ENCODE measurements around the gene DSC1. TPM values are rescaled to one million over a fixed set of nuclear protein-coding genes. Genes with fewer than 3 reads are reported as not detected.
A peak's percentile ranks its signal among the peaks of the same experiment; 100 is the strongest.

DSC1 gene
- total RNA-seq, 1 experiment from 2014 or later, result not detected

DNA sequence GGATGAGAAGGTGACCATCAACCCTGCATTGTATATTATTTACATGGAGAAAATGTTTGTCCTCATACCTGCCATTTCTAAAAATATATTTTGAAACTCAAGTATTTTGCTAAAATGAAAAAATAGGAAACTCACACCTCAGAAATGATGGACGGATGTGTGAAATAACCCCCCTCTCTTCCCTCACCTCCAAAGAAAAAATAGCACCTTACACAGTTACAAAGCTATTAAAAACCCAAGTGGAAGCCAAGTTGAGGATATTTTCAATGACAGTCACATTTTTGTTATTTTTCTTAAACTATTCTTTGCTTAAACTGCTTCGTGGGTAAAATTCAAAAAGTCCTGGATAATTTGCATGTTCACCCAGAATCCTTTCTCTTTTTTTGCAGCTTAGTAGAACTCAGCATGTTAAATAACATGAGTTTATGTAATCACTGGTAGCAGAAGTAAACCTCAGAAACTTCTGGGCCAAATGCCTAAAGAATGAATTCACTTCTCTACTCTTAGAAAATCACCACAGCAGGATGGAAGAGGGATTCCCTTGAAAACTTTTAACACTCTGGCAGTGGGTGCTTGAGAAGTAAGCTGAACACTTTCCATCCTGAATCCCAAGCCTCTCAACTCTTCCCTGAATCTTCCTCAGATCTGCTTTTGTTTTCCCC, 768 bp downstream of the DSC1 start:
- CTCF ChIA-PET, result no interaction called here
- ATAC-seq (no peak), DNase-seq (ENCODE audit: low read depth, low spot score) (no peak)
- Histone ChIP-seq H3K9ac (ENCODE audit: low read length) (no peak overlapping the region), H3K36me3 (ENCODE audit: control insufficient read depth in 1 of 2, insufficient read depth in 2 of 2, low read length in 2 of 2) (no peaks in the 10 kb centered on the region), H3K4me2 (ENCODE audit: low read length) (no peak overlapping the region), H2AFZ (ENCODE audit: low read depth, low read length, poor library complexity, severe bottlenecking) (peak overlapping the region; percentile 27), H3K4me3 (replicated peaks in 1 of 2; ENCODE audit: low read depth in 1 of 2, low read length in 2 of 2) (no peak overlapping the region), H3K4me1 (ENCODE audit: control insufficient read depth in 1 of 2, insufficient read depth in 2 of 2, low read length in 2 of 2) (peaks cover 0 to 3% of the 10 kb centered on the region in 2 experiments; a peak in 1 of 4 replicates), H4K20me1 (ENCODE audit: insufficient read depth) (no peaks in the 10 kb centered on the region), H3K79me2 (ENCODE audit: insufficient read depth, low read length) (no peaks in the 10 kb centered on the region), H3K27me3 (ENCODE audit: insufficient read depth, low read length) (no peaks in the 10 kb centered on the region), H3K9me3 (ENCODE audit: control insufficient read depth in 1 of 2, insufficient read depth in 1 of 2, low read depth in 1 of 2, low read length in 2 of 2) (no peaks in the 10 kb centered on the region), H3K27ac (ENCODE audit: low read depth, low read length) (no peak overlapping the region), H3K9me2 (ENCODE audit: insufficient read depth) (no peaks in the 10 kb centered on the region)
- BruUV-seq (replicated peaks), result no TSS peak
- RAD21 ChIA-PET (ENCODE audit: low non-redundant PET in 1 of 2, low total read pairs in 2 of 2, uncharacterized antibody in 2 of 2, unreplicated experiment in 2 of 2), result no interaction called here
- TF ChIP-seq ZNF274 (IDR thresholded peaks at IDR 0.05; ENCODE audit: low read depth, low read length), result no peak
- TF ChIP-seq, protein P1, sequence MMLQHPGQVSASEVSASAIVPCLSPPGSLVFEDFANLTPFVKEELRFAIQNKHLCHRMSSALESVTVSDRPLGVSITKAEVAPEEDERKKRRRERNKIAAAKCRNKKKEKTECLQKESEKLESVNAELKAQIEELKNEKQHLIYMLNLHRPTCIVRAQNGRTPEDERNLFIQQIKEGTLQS (IDR thresholded peaks at IDR 0.05), result no peak
- no peak for TF ChIP-seq RAD21 (IDR thresholded peaks at IDR 0.05; ENCODE audit: low read depth)
- TF ChIP-seq, protein P2, sequence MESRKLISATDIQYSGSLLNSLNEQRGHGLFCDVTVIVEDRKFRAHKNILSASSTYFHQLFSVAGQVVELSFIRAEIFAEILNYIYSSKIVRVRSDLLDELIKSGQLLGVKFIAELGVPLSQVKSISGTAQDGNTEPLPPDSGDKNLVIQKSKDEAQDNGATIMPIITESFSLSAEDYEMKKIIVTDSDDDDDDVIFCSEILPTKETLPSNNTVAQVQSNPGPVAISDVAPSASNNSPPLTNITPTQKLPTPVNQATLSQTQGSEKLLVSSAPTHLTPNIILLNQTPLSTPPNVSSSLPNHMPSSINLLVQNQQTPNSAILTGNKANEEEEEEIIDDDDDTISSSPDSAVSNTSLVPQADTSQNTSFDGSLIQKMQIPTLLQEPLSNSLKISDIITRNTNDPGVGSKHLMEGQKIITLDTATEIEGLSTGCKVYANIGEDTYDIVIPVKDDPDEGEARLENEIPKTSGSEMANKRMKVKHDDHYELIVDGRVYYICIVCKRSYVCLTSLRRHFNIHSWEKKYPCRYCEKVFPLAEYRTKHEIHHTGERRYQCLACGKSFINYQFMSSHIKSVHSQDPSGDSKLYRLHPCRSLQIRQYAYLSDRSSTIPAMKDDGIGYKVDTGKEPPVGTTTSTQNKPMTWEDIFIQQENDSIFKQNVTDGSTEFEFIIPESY (IDR thresholded peaks at IDR 0.05; ENCODE audit: extremely low read depth, insufficient replicate concordance, low read length), result no peak
- TF ChIP-seq POLR2A (IDR thresholded peaks at IDR 0.05; ENCODE audit: borderline replicate concordance, extremely low read depth, insufficient read depth, insufficient read length), result no peak
- TF ChIP-seq EZH2 (IDR thresholded peaks at IDR 0.05), result no peak
- TF ChIP-seq ZFX (IDR thresholded peaks at IDR 0.05), result no peak
- TF ChIP-seq, protein P3, sequence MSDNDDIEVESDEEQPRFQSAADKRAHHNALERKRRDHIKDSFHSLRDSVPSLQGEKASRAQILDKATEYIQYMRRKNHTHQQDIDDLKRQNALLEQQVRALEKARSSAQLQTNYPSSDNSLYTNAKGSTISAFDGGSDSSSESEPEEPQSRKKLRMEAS (IDR thresholded peaks at IDR 0.05), result no peak
- no peak for TF ChIP-seq EZH2phosphoT487 (IDR thresholded peaks at IDR 0.05; ENCODE audit: borderline replicate concordance)
- no peak for TF ChIP-seq YY1 (IDR thresholded peaks at IDR 0.05; ENCODE audit: extremely low read depth, insufficient replicate concordance, low read depth, low read length)
- TF ChIP-seq FOSL1 (IDR thresholded peaks at IDR 0.05; ENCODE audit: low read depth), result no peak
- TF ChIP-seq, protein P4, sequence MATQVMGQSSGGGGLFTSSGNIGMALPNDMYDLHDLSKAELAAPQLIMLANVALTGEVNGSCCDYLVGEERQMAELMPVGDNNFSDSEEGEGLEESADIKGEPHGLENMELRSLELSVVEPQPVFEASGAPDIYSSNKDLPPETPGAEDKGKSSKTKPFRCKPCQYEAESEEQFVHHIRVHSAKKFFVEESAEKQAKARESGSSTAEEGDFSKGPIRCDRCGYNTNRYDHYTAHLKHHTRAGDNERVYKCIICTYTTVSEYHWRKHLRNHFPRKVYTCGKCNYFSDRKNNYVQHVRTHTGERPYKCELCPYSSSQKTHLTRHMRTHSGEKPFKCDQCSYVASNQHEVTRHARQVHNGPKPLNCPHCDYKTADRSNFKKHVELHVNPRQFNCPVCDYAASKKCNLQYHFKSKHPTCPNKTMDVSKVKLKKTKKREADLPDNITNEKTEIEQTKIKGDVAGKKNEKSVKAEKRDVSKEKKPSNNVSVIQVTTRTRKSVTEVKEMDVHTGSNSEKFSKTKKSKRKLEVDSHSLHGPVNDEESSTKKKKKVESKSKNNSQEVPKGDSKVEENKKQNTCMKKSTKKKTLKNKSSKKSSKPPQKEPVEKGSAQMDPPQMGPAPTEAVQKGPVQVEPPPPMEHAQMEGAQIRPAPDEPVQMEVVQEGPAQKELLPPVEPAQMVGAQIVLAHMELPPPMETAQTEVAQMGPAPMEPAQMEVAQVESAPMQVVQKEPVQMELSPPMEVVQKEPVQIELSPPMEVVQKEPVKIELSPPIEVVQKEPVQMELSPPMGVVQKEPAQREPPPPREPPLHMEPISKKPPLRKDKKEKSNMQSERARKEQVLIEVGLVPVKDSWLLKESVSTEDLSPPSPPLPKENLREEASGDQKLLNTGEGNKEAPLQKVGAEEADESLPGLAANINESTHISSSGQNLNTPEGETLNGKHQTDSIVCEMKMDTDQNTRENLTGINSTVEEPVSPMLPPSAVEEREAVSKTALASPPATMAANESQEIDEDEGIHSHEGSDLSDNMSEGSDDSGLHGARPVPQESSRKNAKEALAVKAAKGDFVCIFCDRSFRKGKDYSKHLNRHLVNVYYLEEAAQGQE (IDR thresholded peaks at IDR 0.05; ENCODE audit: low read depth), result no peak
- TF ChIP-seq SP1 (IDR thresholded peaks at IDR 0.05; ENCODE audit: low read depth), result no peak
- TF ChIP-seq SIN3A (IDR thresholded peaks at IDR 0.05; ENCODE audit: low read depth), result no peak
- no peak for TF ChIP-seq CBX3 (IDR thresholded peaks at IDR 0.05; ENCODE audit: low read depth)
- no peak for TF ChIP-seq ELF1 (IDR thresholded peaks at IDR 0.05; ENCODE audit: borderline replicate concordance, low read depth)
- TF ChIP-seq SRF (IDR thresholded peaks at IDR 0.05; ENCODE audit: low read depth), result no peak
- no peak for TF ChIP-seq JUND (IDR thresholded peaks at IDR 0.05)
- POLR2A ChIA-PET, result no interaction called here
- intact Hi-C loops (cut with micrococcal nuclease), result no loop called here

All from HCT116 (cell line).